ENCODE data around the gene CCDC157. TPM values are rescaled to one million over a fixed set of nuclear protein-coding genes. Genes with fewer than 3 reads are reported as not detected.

The CCDC157 gene
- total RNA-seq, 1 experiment from 2014 or later = 3.5 TPM

- no peak overlapping the region for H3K4me2 ChIP-seq (ENCODE audit: low read length)
- H2AFZ ChIP-seq (ENCODE audit: low read length) = no peak overlapping the region
- no peaks in the 10 kb centered on the region for H3K9me2 ChIP-seq (replicated peaks; ENCODE audit: low read length)
- ChIA-PET CTCF (no interaction called here), POLR2A (ENCODE audit: unreplicated experiment) (no interaction called here)
- no peak overlapping the region for H3K9ac ChIP-seq (ENCODE audit: low read length)
- DNase-seq = peak; percentile 22
- TF ChIP-seq EZH2phosphoT487 (IDR thresholded peaks at IDR 0.05; ENCODE audit: borderline replicate concordance, low read length) = no peak
- no peak for TF ChIP-seq EZH2 (IDR thresholded peaks at IDR 0.05; ENCODE audit: low read length, unreplicated experiment)
- no peak for TF ChIP-seq CTCF (conservative IDR thresholded peaks at IDR 0.05; ENCODE audit: low read depth, low read length)
- no TSS peak for BruUV-seq (replicated peaks)
- no peaks in the 10 kb centered on the region for H3K9me3 ChIP-seq (ENCODE audit: low read length)
- intact Hi-C loops (cut with micrococcal nuclease) = no loop called here
- H3F3A ChIP-seq (ENCODE audit: low read length, unreplicated experiment) = no peaks in the 10 kb centered on the region
- no peaks in the 10 kb centered on the region for H3K4me1 ChIP-seq (ENCODE audit: insufficient read depth, low read length)
- H3K36me3 ChIP-seq (ENCODE audit: low read depth, low read length) = peaks cover 61% of the 10 kb centered on the region
- ATAC-seq = no peak
- peaks cover 46% of the 10 kb centered on the region for H3K79me2 ChIP-seq (ENCODE audit: low read length)
- 0 out of 2 replicates have a peak, but pooled peaks cover 3% of the 10 kb centered on the region for H4K20me1 ChIP-seq (ENCODE audit: low read length)
- H3K27ac ChIP-seq (ENCODE audit: low read length) = no peak overlapping the region
- no peak overlapping the region for H3K4me3 ChIP-seq (ENCODE audit: low read length)
- H3K27me3 ChIP-seq (ENCODE audit: low read length) = no peaks in the 10 kb centered on the region
These were observed 9.4 kb upstream of the CCDC157 start for GRCh38 chr22:30347255-30347892.

- Histone ChIP-seq H3K4me3 (ENCODE audit: low read length) (no peak overlapping the region), H3K9me2 (replicated peaks; ENCODE audit: low read length) (no peaks in the 10 kb centered on the region), H3K79me2 (ENCODE audit: low read length) (peaks cover 53% of the 10 kb centered on the region), H4K20me1 (ENCODE audit: low read length) (0 out of 2 replicates have a peak, but pooled peaks cover 3% of the 10 kb centered on the region), H3K9me3 (ENCODE audit: low read length) (no peaks in the 10 kb centered on the region), H3K27me3 (ENCODE audit: low read length) (no peaks in the 10 kb centered on the region), H2AFZ (ENCODE audit: low read length) (no peak overlapping the region), H3K4me2 (ENCODE audit: low read length) (no peak overlapping the region), H3K36me3 (ENCODE audit: low read depth, low read length) (peaks cover 58% of the 10 kb centered on the region), H3F3A (ENCODE audit: low read length, unreplicated experiment) (no peaks in the 10 kb centered on the region), H3K27ac (ENCODE audit: low read length) (no peak overlapping the region), H3K4me1 (ENCODE audit: insufficient read depth, low read length) (no peaks in the 10 kb centered on the region), H3K9ac (ENCODE audit: low read length) (no peak overlapping the region)
- intact Hi-C loops (cut with micrococcal nuclease) = no loop called here
- no peak for DNase-seq
- no TSS peak for BruUV-seq (replicated peaks)
- TF ChIP-seq EZH2phosphoT487 (IDR thresholded peaks at IDR 0.05; ENCODE audit: borderline replicate concordance, low read length) (no peak), CTCF (conservative IDR thresholded peaks at IDR 0.05; ENCODE audit: low read depth, low read length) (no peak), EZH2 (IDR thresholded peaks at IDR 0.05; ENCODE audit: low read length, unreplicated experiment) (no peak)
- ATAC-seq = no peak
- ChIA-PET POLR2A (ENCODE audit: unreplicated experiment) (interaction anchor here (0.5 kb wide), 1 partner anchor 157 kb away, joined by 3 read pairs; no protein-coding TSS in a partner anchor), CTCF (no interaction called here)
These were observed 8.4 kb upstream of the CCDC157 start for GRCh38 chr22:30348404-30348803.

GRCh38 chr22:30348809-30349208 is 8.0 kb upstream of the CCDC157 start:
- H3F3A ChIP-seq (ENCODE audit: low read length, unreplicated experiment) = no peaks in the 10 kb centered on the region
- H3K4me2 ChIP-seq (ENCODE audit: low read length) = no peak overlapping the region
- H3K79me2 ChIP-seq (ENCODE audit: low read length) = peaks cover 56% of the 10 kb centered on the region
- POLR2A ChIA-PET (ENCODE audit: unreplicated experiment) = interaction anchor here (0.5 kb wide), 1 partner anchor 157 kb away, joined by 3 read pairs; no protein-coding TSS in a partner anchor
- intact Hi-C loops (cut with micrococcal nuclease) = no loop called here
- no peak overlapping the region for H3K27ac ChIP-seq (ENCODE audit: low read length)
- no peak overlapping the region for H3K4me3 ChIP-seq (ENCODE audit: low read length)
- H4K20me1 ChIP-seq (ENCODE audit: low read length) = 0 out of 2 replicates have a peak, but pooled peaks cover 3% of the 10 kb centered on the region
- no peak overlapping the region for H2AFZ ChIP-seq (ENCODE audit: low read length)
- no peak for ATAC-seq
- H3K9me2 ChIP-seq (replicated peaks; ENCODE audit: low read length) = no peaks in the 10 kb centered on the region
- TF ChIP-seq EZH2phosphoT487 (IDR thresholded peaks at IDR 0.05; ENCODE audit: borderline replicate concordance, low read length) = no peak
- TF ChIP-seq EZH2 (IDR thresholded peaks at IDR 0.05; ENCODE audit: low read length, unreplicated experiment) = no peak
- no peak for TF ChIP-seq CTCF (conservative IDR thresholded peaks at IDR 0.05; ENCODE audit: low read depth, low read length)
- H3K36me3 ChIP-seq (ENCODE audit: low read depth, low read length) = peaks cover 54% of the 10 kb centered on the region
- H3K9ac ChIP-seq (ENCODE audit: low read length) = no peak overlapping the region
- no peaks in the 10 kb centered on the region for H3K27me3 ChIP-seq (ENCODE audit: low read length)
- CTCF ChIA-PET = no interaction called here
- DNase-seq = no peak
- no peaks in the 10 kb centered on the region for H3K4me1 ChIP-seq (ENCODE audit: insufficient read depth, low read length)
- no TSS peak for BruUV-seq (replicated peaks)
- H3K9me3 ChIP-seq (ENCODE audit: low read length) = no peaks in the 10 kb centered on the region

All from PC-3 (cell line).